Sciatic nerve (tissue), 2 donors: ENCODE data around the gene GNAO1. TPM values are rescaled to one million over a fixed set of nuclear protein-coding genes. Genes with fewer than 3 reads are reported as not detected.

Experiments
- ATAC-seq: fragments of 200-7000 bp; cut with Tn5 transposase; one replicate; pipeline ENCODE4 v1.9.1; 2020; ENCODE audit warnings: mild to moderate bottlenecking, moderate library complexity
- DNase-seq: peaks from one replicate; pipeline ENCODE4 v3.0.0-alpha.2; 2020; ENCODE audit warnings: low spot score
- intact Hi-C: fragments of 100-400 bp; cut with DNase I; formaldehyde crosslinking; loops from one replicate; pipeline ENCODE4 v1.14.2; 2022
- total RNA-seq: library from RNA; stranded (reverse); fragmentation: NEBNext Ultra II Directional; extraction: Animal tissue kit (Norgen Biotek cat#: 25700); gene quantifications from one replicate; pipeline ENCODE4 v1.2.1, GENCODE V29; 2021
- donor health status: DM: no; HTN: no; CAD: no.
- donor health status: DM: no; HTN: no; CAD: no.

Gene GNAO1
- total RNA-seq, 1 donor from 2014 or later = 7.9 TPM

- DNase-seq = no peak
- ATAC-seq = no peak
Observed at GRCh38 chr16:56275801-56276200, 84.5 kb downstream of the GNAO1 start.

GRCh38 chr16:56277075-56277474, 85.8 kb downstream of the GNAO1 start:
- intact Hi-C loops = no loop called here
- DNase-seq = no peak

More at GRCh38 chr16:56275801-56276200, 84.5 kb downstream of the GNAO1 start:
- intact Hi-C loops = no loop called here

GRCh38 chr16:56278196-56278855, 87.0 kb downstream of the GNAO1 start:
- no peak for ATAC-seq
- intact Hi-C loops = no loop called here
- no peak for DNase-seq

More at GRCh38 chr16:56277075-56277474, 85.8 kb downstream of the GNAO1 start:
- ATAC-seq = no peak

GRCh38 chr16:56279132-56279531, 87.8 kb downstream of the GNAO1 start:
- ATAC-seq (no peak), DNase-seq (no peak)
- intact Hi-C loops = no loop called here

- ATAC-seq (no peak), DNase-seq (no peak)
- intact Hi-C loops = no loop called here
Observed at GRCh38 chr16:56279914-56280313, 88.6 kb downstream of the GNAO1 start.

GRCh38 chr16:56281249-56281805, 90.0 kb downstream of the GNAO1 start:
- DNase-seq (no peak), ATAC-seq (no peak)
- intact Hi-C loops = no loop called here

- ATAC-seq (no peak), DNase-seq (no peak)
- intact Hi-C loops = no loop called here
Observed at GRCh38 chr16:56282451-56282850, 91.2 kb downstream of the GNAO1 start.

GRCh38 chr16:56284521-56284920, 93.2 kb downstream of the GNAO1 start:
- no peak for DNase-seq
- intact Hi-C loops = no loop called here
- no peak for ATAC-seq

GRCh38 chr16:56286809-56287208, 95.5 kb downstream of the GNAO1 start:
- intact Hi-C loops = no loop called here
- ATAC-seq (no peak), DNase-seq (no peak)

- no peak for ATAC-seq
Observed at GRCh38 chr16:56288019-56288418, 96.7 kb downstream of the GNAO1 start.

GRCh38 chr16:56289416-56289815, 98.1 kb downstream of the GNAO1 start:
- intact Hi-C loops = no loop called here
- DNase-seq (no peak), ATAC-seq (no peak)

More at GRCh38 chr16:56288019-56288418, 96.7 kb downstream of the GNAO1 start:
- intact Hi-C loops = no loop called here
- no peak for DNase-seq

GRCh38 chr16:56289862-56290261, 98.6 kb downstream of the GNAO1 start:
- intact Hi-C loops = no loop called here
- DNase-seq (no peak), ATAC-seq (no peak)

- DNase-seq = no peak
- no peak for ATAC-seq
- intact Hi-C loops = no loop called here
Observed at GRCh38 chr16:56294014-56294413, 102.7 kb downstream of the GNAO1 start.

- intact Hi-C loops = no loop called here
- no peak for ATAC-seq
Observed at GRCh38 chr16:56294579-56294978, 103.3 kb downstream of the GNAO1 start.

GRCh38 chr16:56295059-56295665, 103.9 kb downstream of the GNAO1 start:
- ATAC-seq (no peak), DNase-seq (no peak)
- intact Hi-C loops = no loop called here

More at GRCh38 chr16:56294579-56294978, 103.3 kb downstream of the GNAO1 start:
- DNase-seq = no peak

GRCh38 chr16:56295739-56296527, 104.6 kb downstream of the GNAO1 start:
- no peak for ATAC-seq

GRCh38 chr16:56297684-56298083, 106.4 kb downstream of the GNAO1 start:
- no peak for DNase-seq
- no peak for ATAC-seq
- intact Hi-C loops = no loop called here

More at GRCh38 chr16:56295739-56296527, 104.6 kb downstream of the GNAO1 start:
- intact Hi-C loops = no loop called here
- DNase-seq = no peak

- intact Hi-C loops = no loop called here
- ATAC-seq (no peak), DNase-seq (no peak)
Observed at GRCh38 chr16:56298116-56298515, 106.8 kb downstream of the GNAO1 start.

GRCh38 chr16:56298948-56299596, 107.8 kb downstream of the GNAO1 start:
- intact Hi-C loops = no loop called here
- ATAC-seq = peak; percentile 80
- peak; percentile 67 for DNase-seq
